Stimulated activated naive CD4-positive, alpha-beta T cell treated with Interleukin-2 at 50 U/mL for 16 hours (primary cell): ENCODE data around the gene HAO2.
"Not testable (repeated sequence)": the region's sequence is repeated elsewhere in the genome, so short reads cannot be mapped to it uniquely, and the experiment has no call there.

Experiments
- DNase-seq: peaks from one replicate; lab custom pipeline; 2025; lab: John Stamatoyannopoulos, UW

The HAO2 gene

DNA sequence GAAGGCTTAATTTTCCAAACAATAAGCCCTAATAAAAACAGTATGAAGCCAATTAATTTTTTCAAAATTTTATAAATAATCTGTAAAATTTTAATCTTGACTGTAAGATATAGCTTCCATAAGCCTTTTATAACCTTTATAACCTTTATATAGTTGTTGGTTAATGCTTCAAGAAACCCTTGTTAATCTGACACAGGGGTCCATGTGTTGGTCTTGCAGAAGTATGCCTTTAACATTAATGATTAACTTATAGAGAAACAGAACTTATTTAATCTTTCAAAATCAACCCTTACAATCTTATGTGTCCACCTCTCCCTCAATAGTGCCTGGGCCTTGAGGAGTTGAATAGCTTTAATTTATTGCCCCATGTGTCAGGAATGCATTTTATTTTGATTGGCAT, 23.2 kb upstream of the HAO2 start:
- DNase-seq = no peak

DNA sequence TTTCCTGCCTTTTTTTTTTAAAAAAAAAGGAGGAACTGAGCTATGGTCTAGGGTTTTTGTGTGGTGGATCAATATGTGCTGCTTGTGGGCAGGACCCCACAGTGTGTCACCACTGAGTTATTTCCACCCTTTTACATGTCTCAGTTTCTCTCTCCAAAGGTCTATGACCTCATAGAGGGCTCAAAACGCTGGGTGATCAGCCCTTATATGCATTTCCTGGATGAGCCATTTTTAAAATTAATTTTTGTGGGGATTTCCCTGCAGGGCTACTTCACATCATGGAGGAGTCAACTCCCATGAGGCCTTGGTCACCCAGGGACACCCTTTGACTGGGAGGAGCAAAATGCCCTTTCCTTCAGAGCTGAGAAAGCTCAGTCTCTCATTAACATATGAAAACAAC, 20.7 kb upstream of the HAO2 start:
- DNase-seq = no peak

DNA sequence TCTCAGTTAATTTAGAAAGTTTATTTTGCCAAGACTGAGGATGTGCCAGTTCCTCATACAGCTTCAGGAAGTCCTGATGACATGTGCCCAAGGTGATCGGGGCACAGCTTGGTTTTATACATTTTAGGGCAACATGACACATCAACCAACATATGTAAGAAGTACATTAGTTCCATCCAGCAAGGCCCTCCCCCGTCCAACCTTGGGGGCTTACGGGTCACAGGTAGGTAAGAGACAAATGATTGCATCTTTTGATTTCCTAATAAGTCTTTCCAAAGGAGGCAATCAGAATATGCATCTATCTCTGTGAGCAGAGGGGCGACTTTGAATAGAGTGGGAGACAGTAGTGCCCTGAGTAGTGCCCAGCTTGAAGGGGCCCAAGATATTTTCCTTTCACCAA, 19.6 kb upstream of the HAO2 start:
- no peak for DNase-seq

DNA sequence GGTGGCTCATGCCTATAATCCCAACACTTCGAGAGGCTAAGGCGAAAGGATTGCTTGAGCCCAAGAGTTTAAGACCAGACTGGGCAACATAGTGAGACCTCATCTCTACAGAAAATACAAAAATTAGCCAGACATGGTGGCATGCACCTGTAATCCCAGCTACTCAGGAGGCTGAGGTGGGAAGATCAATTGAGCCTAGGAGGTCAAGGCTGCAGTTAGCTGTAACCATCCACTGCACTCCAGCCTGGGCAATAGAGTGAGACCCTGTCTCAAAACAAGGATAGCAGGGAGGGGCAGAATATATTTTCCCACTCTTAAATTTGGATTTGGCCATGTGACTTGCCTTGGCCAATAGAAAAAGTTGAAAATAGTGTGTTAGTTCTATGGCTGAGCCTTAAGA, 17.7 kb upstream of the HAO2 start:
- DNase-seq = not testable (repeated sequence)

DNA sequence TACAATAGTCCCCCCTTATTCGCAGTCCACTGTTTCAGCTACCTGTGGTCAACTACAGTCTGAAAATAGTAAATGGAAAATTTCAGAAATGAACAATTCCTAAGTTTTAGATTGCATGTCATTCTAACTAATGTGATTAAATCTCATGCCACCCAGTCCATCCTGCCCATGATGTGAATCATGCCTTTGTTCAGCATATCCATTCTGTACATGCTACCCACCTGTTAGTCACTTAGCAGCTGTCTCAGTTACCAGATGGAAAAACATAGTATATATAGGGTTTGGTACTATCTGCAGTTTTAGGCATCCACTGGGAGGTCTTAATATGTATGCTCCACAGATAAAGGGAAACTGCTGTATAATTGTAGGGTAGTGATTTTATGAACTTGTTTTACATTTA, 16.6 kb upstream of the HAO2 start:
- no peak for DNase-seq

DNA sequence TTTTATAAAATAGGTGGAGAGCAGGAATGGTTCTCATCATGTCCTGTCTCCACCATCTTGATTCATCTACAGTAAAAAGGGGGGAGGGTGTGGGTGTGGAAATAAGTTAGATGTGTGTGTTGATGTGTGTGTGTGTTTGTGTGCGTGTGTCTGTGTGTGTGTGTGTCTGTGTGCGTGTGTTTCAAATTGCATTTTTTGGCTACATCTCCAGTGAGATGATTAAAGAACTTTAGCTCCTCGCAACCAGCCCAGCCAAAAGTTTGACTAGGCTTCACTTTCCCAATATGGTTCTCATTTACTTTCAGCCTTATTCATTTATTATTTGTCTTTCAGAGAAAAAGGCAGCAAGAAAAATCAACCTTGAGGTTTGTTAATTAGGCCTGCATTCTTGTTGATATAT, 14.7 kb upstream of the HAO2 start:
- no peak for DNase-seq

DNA sequence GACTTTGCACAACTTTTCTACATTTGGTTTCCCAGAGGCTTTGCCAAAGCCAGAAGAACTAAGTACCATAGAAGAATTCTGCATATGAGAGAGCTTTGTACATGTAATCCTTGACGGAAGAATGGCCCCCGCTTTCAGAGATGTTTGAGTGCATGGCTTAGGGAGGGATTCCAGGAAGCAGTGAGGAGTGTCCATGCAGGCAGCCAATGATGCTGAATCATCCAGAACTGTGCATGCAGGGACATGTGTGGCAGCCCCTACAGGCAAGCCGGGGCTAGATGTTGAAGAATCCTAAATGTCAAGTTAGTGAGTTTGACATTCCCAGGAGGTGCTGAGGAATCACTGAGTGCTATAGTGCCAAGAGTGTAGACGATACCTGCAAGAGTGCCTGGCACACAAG, 9.9 kb upstream of the HAO2 start:
- DNase-seq = no peak

DNA sequence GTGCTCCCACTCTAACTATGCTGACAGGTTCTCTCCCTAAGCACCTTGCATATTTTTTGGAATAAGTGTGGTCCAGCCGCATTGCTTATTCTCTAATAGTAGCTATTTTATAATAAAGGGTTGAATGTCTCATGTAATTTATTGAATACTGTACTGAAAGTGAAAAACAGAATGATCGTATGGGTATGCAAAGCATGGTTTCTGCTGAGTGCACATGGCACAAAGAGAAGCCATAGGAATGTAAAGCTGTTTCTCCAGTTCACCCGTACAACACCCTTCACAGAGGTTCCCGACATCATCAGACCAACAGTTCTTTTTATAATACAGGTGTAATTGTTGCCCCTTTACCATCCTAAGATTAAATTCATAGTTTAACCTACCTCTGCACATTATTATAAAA, 8.9 kb upstream of the HAO2 start:
- DNase-seq = no peak

DNA sequence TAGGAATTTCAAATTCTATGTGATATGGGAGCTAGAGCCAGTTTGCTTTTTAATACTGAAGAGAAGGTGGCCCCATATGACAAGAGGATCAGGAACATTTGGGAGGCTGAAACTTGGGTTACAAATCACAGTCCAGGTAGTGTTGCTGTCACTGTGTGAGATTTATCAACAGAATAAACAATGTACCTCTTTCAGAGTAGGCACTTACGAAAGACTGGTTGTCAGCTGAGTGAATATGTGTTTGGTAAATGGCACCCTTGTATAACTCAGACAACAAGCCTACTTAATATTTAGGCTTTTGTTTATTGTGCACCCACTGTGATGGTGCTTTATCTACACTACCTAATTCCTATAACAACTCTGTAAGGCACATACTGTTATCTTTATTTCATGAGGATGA, 7.4 kb upstream of the HAO2 start:
- DNase-seq = no peak

DNA sequence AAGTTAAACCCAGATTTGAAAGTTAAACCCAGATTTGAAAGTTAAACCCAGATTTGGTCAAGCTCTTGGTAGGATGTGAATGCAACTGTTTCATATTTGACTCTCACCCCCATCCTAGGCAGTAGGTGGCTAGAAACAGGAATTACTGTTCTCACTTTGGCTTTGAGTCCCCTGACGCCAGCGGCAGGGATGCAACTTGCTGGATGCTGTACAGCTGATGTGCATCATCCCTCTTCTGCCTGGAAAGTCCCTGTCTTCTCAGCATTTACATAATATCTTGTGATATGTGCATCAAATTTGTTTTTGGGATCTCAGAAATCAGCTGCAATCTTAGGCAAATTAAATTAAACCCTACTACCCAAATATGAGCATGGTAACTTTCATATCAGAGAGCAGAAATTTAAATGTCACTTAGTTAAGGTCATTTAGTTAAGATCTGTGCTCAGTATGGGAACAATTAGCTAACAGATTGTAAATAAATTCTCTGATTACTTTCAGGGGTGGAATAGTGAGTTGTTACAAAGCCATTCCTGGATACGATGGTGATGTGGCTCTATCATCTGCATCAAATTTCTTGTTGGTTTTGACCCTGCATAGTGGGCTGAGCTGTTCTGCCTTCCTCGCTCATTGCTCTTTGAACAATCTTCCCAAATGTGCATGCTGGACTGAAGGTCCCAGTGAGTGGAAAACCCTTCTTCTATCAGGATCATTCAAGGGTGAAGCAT, 6.8 kb upstream of the HAO2 start:
- DNase-seq = no peak

DNA sequence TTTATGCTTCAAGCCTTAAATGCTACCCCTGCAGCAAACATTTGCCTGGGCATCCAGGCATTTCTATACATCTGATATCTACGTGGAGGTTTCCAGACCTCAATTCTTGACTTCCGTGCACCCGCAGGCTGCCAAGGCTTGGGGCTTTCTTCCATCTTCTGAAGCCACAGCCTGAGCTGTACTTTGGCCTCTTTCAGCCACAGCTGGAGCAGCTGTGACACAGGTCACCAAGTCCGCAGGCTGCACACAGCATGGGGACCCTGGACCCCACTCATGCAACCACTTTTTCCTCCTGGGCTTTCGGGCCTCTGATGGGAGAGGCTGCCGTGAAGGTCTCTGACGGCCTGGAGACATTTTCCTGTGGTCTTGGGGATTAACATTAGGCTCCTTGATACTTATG, 5.4 kb upstream of the HAO2 start:
- no peak for DNase-seq

DNA sequence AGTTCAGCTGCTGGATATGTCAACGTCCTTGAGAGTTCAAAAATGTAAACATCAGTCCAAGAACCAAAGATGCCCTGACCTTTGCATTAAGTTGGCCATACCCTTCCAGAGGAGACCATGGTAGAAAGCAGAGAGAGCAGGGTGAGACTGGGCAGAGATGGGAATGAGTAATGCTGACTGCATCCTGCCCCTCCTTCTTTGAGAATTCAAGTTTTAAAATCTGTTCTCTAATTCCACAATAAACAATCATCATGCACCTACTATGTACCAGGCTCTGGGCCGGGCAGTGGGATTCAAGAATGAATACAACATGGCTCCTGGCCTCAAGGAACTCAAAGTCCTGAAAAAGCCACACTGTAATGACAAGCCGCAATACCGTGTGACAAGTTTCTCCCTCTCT, 3.9 kb upstream of the HAO2 start:
- no peak for DNase-seq

DNA sequence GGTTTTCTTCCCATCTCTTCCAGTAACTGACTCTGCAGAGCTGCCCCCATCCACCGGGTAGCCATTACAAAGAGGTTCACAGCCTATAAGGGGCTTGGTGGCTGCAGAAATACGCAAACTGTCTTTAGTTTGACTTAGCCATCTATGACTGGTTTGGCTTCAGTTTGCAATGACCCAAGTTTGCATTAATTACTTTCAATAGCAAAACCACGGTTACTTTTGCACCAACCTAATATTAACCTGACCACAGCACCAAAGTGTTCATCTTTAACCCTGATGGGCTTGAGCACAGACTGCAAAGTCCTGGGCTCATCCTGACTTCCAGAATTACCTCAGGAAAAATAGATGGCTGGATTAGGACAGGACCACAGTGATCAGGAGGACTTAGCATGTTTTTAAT, 2.2 kb upstream of the HAO2 start:
- DNase-seq = no peak

DNA sequence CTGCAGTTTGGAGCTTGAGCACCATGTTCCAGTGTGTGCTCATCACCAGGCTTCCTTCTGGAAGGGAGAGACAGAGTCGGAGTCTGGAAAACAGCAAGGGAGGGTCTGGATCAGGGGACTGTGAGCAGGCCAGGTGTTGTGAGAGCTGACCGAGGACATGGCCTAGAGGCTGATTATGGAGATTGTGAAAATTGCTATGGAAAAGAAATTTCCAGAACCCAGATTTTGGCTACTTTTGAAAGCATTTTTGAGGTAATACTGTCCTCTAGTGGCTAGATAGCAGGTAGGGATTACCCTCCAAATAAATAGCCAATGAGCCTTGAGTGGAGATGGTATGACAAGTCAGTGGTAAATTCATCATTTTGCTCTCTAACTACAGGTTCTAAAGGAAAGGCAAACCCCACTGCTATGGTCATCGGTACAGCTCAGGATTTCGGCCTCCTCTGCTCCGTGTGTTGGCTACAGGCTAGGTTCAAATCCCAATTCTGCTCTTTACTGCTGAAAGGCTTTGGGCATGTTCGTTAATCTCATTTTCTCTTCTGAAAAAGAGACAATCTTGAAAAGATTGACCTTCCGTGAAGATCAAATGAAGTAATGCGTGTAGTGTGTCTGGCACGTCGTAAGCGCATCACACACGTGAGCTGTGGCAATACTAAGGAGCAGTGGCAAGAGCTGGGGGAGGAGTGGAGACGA, 1.0 kb upstream of the HAO2 start:
- DNase-seq = no peak

DNA sequence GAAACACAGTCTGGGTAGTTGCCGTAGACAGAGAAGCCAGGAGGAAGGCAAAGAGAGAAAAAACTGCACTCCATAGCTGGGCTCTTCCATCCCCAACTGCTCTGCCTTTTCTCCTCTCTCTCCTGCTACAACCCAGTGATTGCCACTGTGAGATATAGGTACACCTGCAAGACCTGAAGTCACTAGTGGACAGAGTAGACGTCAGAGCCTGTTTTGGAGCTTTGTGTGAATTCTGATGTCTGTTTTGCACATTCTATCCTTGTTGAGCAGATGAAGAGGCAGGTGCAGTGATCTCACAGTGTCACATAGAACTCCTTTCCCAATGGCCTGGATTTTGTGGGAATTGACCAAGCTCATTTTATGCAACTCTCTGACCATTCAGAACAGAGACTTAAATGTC, 2.2 kb downstream of the HAO2 start:
- DNase-seq = no peak

DNA sequence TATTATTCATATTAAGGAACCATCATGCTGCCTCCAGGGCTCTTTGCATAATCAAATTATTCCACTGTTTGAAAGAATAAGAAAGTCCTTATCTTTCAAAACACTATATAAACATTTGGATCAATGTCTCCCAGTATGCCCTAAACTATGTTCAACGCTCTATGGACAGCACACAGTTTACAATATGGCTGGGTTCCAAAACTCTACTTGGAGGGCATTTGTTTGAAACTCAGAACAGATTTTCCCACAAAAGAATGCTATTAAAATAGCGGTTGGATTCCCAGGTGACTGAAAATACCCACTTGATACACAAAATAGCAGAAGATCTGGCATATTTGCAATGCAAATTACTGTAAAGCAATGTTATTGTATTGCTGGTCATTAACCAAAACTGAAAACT, 3.2 kb downstream of the HAO2 start:
- DNase-seq = no peak

DNA sequence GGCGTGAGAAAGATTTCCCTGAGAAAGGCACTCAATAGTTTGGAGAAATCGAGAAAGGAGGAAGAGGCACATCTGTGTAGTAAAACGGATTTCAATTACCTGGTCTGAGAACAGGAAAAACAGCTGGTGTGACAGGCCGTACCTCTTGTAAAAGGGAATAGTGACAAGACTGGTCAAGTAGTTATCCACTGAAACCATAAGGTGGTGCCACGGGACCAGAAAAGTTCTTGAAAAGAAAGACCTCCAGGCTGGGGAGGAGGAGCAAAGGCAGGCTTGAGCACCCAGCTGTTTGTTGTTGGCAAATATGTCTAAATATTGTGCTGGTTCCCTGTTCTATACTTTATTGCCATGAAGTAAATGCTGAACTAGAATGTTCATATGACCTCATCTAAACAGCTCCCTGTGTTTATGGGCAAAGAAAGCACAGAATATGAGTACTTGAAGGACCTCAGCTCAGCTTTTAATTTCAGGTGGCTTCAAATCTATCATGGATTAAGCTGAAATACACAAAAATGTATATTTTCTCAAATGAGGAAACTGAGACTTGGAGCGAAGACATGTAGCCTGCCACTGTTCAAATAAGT, 4.0 kb downstream of the HAO2 start:
- DNase-seq = no peak

DNA sequence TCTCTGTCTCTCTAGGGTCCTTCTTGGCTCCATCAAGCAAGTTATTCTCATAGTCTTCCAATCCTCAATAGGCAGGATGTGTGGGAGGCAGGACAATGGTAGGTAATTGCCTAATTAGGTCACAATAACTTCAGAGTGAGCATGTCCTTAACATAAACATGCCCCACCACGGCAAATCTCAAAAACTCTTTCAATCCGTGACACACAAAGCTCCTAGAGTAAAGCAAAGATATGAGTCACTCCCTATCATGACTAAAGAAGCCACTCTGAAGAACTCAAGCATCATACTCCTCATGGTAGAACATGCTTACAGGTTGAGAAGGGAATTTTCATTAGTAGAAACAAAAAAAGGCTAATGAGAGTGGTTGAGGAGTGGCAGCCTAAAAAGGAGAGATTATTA, 4.9 kb downstream of the HAO2 start:
- DNase-seq = no peak

DNA sequence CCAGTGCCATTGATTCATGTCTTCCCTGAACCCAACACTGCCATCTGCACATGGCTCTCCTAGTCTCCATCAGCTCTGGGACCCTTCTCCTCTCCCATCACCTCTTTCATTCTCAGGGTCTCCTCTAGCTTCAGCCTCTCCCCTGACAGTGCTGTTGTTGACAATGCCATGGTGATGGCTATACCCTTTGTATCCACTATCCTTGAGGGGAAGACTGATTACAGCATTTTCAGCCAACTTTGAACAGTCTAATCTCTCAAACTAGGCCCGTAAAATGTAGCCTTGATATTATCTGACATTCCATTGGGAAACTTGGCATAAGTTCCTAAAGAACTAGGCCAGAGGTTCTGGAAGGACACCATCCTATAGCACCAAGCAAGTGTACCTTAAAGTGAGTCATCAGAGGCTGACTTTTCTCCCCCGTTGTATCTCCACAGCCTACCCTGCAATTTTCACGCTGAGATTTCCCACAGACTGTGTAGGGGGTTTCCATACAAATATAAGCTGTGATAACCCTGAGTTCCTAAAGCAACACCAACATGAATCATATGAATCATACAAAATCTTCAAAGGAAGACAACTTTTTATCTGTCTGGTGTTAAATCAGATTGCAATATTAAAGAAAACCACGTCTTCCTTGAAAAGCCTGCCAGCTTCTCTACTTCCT, 5.8 kb downstream of the HAO2 start:
- DNase-seq = no peak

DNA sequence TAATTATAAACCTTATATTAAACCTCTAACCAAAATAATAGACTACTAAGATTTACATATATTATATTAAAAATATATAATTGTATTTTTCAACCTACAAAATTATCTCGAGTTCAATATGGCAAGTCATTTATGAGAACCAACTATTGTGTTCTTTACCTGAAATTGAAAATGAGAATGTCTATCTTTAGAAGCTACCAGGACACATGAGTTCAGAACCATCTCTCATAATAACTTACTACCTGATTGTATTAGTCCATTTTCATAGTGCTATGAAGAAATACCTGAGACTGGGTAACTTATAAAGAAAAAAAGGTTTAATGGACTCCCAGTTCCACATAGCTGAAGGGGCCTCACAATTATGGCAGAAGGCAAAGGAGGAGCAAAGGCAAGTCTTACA, 6.8 kb downstream of the HAO2 start:
- DNase-seq = no peak

DNA sequence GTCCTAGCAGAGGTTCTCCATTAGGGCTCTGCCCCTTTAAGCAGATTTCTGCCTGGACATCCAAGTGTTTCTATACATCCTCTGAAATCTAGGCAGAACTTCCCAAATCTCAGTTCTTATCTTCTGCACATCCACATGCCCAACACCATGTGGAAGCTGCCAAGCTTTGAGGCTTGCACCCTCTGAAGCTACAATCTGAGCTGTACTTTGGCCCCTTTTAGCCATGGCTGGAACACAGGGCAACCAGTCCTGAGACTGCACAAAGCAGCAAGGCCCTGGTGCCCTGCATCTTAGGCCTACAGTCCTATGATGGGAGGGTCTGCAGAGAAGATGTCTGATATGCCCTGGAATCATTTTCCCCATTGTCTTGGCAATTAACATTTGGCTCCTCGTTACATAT, 8.0 kb downstream of the HAO2 start:
- no peak for DNase-seq

DNA sequence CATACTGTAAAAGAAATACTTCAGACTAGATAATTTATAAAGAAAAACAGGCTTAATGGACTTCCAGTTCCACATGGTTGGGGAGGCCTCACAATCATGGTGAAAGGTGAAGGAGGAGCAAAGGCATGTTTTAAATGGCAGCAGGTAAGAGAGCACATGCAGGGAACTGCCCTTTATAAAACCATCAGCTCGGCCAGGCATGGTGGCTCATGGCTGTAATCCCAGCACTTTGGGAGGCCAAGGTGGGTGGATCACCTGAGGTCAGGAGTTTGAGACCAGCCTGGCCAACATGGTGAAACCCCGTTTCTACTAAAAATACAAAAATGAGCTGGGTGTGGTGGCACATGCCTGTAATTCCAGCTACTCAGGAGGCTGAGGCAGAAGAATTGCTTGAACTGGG, 9.0 kb downstream of the HAO2 start:
- DNase-seq = not testable (repeated sequence)

DNA sequence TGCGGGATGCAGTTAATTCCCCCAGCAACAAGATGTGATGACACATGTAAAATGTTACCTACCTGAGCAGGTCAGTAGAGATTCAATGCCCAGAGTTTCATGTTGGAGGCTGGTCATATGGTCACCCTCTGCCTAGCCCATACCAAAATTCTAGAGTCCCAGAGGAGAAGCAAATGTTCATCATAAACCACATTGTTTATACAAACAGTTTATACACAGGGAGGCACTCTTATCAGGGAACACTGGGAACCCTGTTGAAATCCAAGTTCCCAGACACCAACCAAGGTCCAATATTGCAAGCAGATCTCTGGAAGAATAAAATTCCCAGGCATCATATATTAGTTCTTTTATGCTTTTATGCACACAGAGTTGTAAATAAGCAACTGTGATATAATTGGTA, 10.5 kb downstream of the HAO2 start:
- DNase-seq = no peak
